ENCODE data around the gene CSTF3.
"Not testable (repeated sequence)": the region's sequence is repeated elsewhere in the genome, so short reads cannot be mapped to it uniquely, and the experiment has no call there.

Gene CSTF3

GRCh38 chr11:33083918-33084317, 77.4 kb downstream of the CSTF3 start:
- no peak for DNase-seq (ENCODE audit: low read depth)

GRCh38 chr11:33072465-33072864, 88.8 kb downstream of the CSTF3 start:
- no peak for DNase-seq (ENCODE audit: low read depth)

GRCh38 chr11:33068611-33069340, 92.5 kb downstream of the CSTF3 start:
- DNase-seq (ENCODE audit: low read depth) = no peak

GRCh38 chr11:33067294-33067693, 94.0 kb downstream of the CSTF3 start:
- DNase-seq (ENCODE audit: low read depth) = no peak

GRCh38 chr11:33065445-33066178, 95.7 kb downstream of the CSTF3 start:
- DNase-seq (ENCODE audit: low read depth) = peak; percentile 50

- no peak for DNase-seq (ENCODE audit: low read depth)
These were observed 96.4 kb downstream of the CSTF3 start for GRCh38 chr11:33064866-33065265.

GRCh38 chr11:33064033-33064825, 97.1 kb downstream of the CSTF3 start:
- no peak for DNase-seq (ENCODE audit: low read depth)

- no peak for DNase-seq (ENCODE audit: low read depth)
These were observed 97.9 kb downstream of the CSTF3 start for GRCh38 chr11:33063326-33063881.

- DNase-seq (ENCODE audit: low read depth) = no peak
These were observed 99.1 kb downstream of the CSTF3 start for GRCh38 chr11:33062137-33062536.

- no peak for DNase-seq (ENCODE audit: low read depth)
These were observed 101.0 kb downstream of the CSTF3 start for GRCh38 chr11:33060271-33060670.

- DNase-seq (ENCODE audit: low read depth) = no peak
These were observed 101.8 kb downstream of the CSTF3 start for GRCh38 chr11:33059331-33060007.

- DNase-seq (ENCODE audit: low read depth) = no peak
These were observed 104.0 kb downstream of the CSTF3 start for GRCh38 chr11:33057284-33057683.

- no peak for DNase-seq (ENCODE audit: low read depth)
These were observed 105.9 kb downstream of the CSTF3 start for GRCh38 chr11:33055375-33055774.

- DNase-seq (ENCODE audit: low read depth) = no peak
These were observed 109.0 kb downstream of the CSTF3 start for GRCh38 chr11:33052231-33052630.

- not testable (repeated sequence) for DNase-seq (ENCODE audit: low read depth)
These were observed 111.5 kb downstream of the CSTF3 start for GRCh38 chr11:33049565-33050408.

GRCh38 chr11:33048701-33049100, 112.6 kb downstream of the CSTF3 start:
- DNase-seq (ENCODE audit: low read depth) = not testable (repeated sequence)

- DNase-seq (ENCODE audit: low read depth) = no peak
These were observed 115.6 kb downstream of the CSTF3 start for GRCh38 chr11:33045551-33046255.

- DNase-seq (ENCODE audit: low read depth) = no peak
These were observed 117.0 kb downstream of the CSTF3 start for GRCh38 chr11:33044285-33044756.

GRCh38 chr11:33043221-33043830, 118.0 kb downstream of the CSTF3 start:
- DNase-seq (ENCODE audit: low read depth) = no peak

Data from stimulated activated CD8-positive, alpha-beta memory T cell treated with anti-CD3 and anti-CD28 coated beads, Interleukin-12 subunit alpha, Interleukin-12 subunit beta, amount 100 ng/mL, for 1 hour (primary cell).